ENCODE data around the gene FBXW7. TPM values are rescaled to one million over a fixed set of nuclear protein-coding genes. Genes with fewer than 3 reads are reported as not detected.

The FBXW7 gene
- total and polyA plus RNA-seq, 2 of the 13 experiments (the other 11 are each of a cell fraction or from before 2014, with no cell fraction given): 5.0 to 40.9 TPM

DNA sequence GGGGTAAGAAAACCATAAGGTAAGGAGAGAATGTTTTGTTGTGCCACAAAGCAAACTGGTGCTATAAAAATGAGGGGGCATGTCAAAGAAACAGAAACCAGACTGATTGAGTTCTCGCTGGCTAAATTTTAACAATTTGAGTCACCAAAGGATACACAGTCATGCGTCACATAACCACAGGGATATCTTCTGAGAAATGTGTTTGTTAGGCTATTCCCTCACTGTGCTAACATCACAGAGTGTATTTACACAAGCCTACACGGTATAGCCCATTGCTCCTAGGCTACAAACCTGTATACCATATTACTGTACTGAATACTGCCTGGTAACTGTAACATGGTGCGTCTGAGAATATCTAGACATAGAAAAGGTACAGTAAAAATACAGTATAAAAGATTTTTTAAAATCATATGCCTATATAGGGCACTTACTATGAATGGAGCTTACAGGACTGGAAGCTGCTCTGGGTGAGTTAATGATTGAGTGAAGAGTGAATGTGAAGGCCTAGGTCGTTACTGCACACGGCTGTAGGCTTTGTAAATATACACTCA is 50.1 kb downstream of the FBXW7 start (continued):
- TF ChIP-seq, protein P1, sequence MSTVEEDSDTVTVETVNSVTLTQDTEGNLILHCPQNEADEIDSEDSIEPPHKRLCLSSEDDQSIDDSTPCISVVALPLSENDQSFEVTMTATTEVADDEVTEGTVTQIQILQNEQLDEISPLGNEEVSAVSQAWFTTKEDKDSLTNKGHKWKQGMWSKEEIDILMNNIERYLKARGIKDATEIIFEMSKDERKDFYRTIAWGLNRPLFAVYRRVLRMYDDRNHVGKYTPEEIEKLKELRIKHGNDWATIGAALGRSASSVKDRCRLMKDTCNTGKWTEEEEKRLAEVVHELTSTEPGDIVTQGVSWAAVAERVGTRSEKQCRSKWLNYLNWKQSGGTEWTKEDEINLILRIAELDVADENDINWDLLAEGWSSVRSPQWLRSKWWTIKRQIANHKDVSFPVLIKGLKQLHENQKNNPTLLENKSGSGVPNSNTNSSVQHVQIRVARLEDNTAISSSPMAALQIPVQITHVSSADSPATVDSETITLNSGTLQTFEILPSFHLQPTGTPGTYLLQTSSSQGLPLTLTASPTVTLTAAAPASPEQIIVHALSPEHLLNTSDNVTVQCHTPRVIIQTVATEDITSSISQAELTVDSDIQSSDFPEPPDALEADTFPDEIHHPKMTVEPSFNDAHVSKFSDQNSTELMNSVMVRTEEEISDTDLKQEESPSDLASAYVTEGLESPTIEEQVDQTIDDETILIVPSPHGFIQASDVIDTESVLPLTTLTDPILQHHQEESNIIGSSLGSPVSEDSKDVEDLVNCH (CRISPR knock-in tag; IDR thresholded peaks at IDR 0.05): no peak
- TF ChIP-seq RXRB (CRISPR knock-in tag; IDR thresholded peaks at IDR 0.05; ENCODE audit: borderline replicate concordance) (peak; percentile 89), ZMYM2 (CRISPR knock-in tag; IDR thresholded peaks at IDR 0.05) (peak; percentile 69; the same call in 1 of the 2 replicates), RARA (CRISPR knock-in tag; IDR thresholded peaks at IDR 0.05) (peak; percentile 60; the same call in 1 of the 2 replicates), IKZF4 (CRISPR knock-in tag; IDR thresholded peaks at IDR 0.05; ENCODE audit: borderline replicate concordance, low read depth, not compliant biosample characterization) (no peak), PHB2 (IDR thresholded peaks at IDR 0.05; ENCODE audit: partially characterized antibody) (no peak), NCOR1 (IDR thresholded peaks at IDR 0.05; ENCODE audit: borderline replicate concordance, low read length) (peak; percentile 19; the same call in 1 of the 2 replicates), ZNF136 (CRISPR knock-in tag; IDR thresholded peaks at IDR 0.05; ENCODE audit: low read depth) (0 out of 2 replicates have a peak, but pooled peaks have one; percentile 52), ZNF431 (CRISPR knock-in tag; IDR thresholded peaks at IDR 0.05; ENCODE audit: borderline replicate concordance, low read depth) (no peak), RORA (CRISPR knock-in tag; IDR thresholded peaks at IDR 0.05) (no peak), HHEX (CRISPR knock-in tag; IDR thresholded peaks at IDR 0.05) (0 out of 2 replicates have a peak, but pooled peaks have one; percentile 47), CBFB (CRISPR knock-in tag; IDR thresholded peaks at IDR 0.05) (no peak; the same call in 1 of the 2 replicates), ZNF558 (CRISPR knock-in tag; IDR thresholded peaks at IDR 0.05; ENCODE audit: borderline replicate concordance) (no peak), KLF6 (CRISPR knock-in tag; IDR thresholded peaks at IDR 0.05) (no peak), ZSCAN21 (CRISPR knock-in tag; IDR thresholded peaks at IDR 0.05; ENCODE audit: borderline replicate concordance) (no peak)
- TF ChIP-seq, protein P2, sequence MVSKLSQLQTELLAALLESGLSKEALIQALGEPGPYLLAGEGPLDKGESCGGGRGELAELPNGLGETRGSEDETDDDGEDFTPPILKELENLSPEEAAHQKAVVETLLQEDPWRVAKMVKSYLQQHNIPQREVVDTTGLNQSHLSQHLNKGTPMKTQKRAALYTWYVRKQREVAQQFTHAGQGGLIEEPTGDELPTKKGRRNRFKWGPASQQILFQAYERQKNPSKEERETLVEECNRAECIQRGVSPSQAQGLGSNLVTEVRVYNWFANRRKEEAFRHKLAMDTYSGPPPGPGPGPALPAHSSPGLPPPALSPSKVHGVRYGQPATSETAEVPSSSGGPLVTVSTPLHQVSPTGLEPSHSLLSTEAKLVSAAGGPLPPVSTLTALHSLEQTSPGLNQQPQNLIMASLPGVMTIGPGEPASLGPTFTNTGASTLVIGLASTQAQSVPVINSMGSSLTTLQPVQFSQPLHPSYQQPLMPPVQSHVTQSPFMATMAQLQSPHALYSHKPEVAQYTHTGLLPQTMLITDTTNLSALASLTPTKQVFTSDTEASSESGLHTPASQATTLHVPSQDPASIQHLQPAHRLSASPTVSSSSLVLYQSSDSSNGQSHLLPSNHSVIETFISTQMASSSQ (IDR thresholded peaks at IDR 0.05; ENCODE audit: low read depth): peak; percentile 97
- TF ChIP-seq, protein P2 (CRISPR knock-in tag; IDR thresholded peaks at IDR 0.05; ENCODE audit: borderline replicate concordance): peak; percentile 97
- TF ChIP-seq, protein P3, sequence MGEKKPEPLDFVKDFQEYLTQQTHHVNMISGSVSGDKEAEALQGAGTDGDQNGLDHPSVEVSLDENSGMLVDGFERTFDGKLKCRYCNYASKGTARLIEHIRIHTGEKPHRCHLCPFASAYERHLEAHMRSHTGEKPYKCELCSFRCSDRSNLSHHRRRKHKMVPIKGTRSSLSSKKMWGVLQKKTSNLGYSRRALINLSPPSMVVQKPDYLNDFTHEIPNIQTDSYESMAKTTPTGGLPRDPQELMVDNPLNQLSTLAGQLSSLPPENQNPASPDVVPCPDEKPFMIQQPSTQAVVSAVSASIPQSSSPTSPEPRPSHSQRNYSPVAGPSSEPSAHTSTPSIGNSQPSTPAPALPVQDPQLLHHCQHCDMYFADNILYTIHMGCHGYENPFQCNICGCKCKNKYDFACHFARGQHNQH (CRISPR knock-in tag; IDR thresholded peaks at IDR 0.05): 0 out of 2 replicates have a peak, but pooled peaks have one; percentile 22
- TF ChIP-seq, protein P4, sequence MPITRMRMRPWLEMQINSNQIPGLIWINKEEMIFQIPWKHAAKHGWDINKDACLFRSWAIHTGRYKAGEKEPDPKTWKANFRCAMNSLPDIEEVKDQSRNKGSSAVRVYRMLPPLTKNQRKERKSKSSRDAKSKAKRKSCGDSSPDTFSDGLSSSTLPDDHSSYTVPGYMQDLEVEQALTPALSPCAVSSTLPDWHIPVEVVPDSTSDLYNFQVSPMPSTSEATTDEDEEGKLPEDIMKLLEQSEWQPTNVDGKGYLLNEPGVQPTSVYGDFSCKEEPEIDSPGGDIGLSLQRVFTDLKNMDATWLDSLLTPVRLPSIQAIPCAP (CRISPR knock-in tag; IDR thresholded peaks at IDR 0.05; ENCODE audit: low read depth): no peak
- TF ChIP-seq, protein P5, sequence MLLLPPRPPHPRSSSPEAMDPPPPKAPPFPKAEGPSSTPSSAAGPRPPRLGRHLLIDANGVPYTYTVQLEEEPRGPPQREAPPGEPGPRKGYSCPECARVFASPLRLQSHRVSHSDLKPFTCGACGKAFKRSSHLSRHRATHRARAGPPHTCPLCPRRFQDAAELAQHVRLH (CRISPR knock-in tag; IDR thresholded peaks at IDR 0.05; ENCODE audit: borderline replicate concordance, low read depth): 0 out of 2 replicates have a peak, but pooled peaks have one; percentile 48
- TF ChIP-seq, protein P6, sequence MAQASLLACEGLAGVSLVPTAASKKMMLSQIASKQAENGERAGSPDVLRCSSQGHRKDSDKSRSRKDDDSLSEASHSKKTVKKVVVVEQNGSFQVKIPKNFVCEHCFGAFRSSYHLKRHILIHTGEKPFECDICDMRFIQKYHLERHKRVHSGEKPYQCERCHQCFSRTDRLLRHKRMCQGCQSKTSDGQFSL (CRISPR knock-in tag; IDR thresholded peaks at IDR 0.05): no peak

Data from HepG2 (cell line).